NCI-H187 (cell line): ENCODE results near the gene ACBD4.

Source experiments
- DNase-seq, 2 experiments: peaks; one replicate each; lab custom pipeline; 2025; lab: John Stamatoyannopoulos, UW

Gene ACBD4

GRCh38 chr17:45136846-45137560 lies 1.5 kb downstream of the ACBD4 start:
- DNase-seq = no peak

DNA sequence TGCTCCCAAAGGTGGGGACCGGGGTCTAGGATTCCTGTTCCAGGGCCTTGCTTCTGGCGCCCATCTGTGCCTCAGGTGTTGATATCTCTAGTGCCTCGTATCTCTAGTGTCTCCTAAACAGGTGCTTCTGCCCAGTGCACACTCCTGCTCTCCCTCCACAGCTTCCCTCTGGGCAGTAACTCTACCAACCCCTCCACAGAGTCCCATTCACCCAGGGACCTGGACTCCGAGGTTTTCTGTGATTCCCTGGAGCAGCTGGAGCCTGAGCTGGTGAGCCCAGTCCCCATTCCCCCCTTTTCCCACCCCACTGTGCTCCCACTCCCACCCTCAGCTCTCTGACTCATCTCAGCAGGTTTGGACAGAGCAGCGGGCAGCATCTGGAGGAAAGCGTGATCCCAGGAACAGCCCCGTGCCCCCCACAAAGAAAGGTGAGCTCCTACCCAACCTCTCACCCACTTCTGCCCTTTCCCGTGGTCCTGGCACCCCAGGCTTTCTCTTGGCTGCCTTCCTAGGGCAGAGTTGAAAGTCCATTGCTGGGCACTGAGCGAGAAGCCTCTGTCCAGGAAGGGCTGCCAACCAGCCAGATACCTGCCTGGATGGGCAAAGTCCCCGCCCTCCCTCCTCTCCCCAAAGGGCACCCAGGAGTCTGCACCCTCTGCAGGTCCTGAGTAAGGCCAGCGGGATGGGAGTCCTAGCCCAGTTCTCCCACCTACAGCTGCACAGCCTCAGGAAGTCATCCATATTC lies 2.2 kb downstream of the ACBD4 start:
- DNase-seq = no peak

DNA sequence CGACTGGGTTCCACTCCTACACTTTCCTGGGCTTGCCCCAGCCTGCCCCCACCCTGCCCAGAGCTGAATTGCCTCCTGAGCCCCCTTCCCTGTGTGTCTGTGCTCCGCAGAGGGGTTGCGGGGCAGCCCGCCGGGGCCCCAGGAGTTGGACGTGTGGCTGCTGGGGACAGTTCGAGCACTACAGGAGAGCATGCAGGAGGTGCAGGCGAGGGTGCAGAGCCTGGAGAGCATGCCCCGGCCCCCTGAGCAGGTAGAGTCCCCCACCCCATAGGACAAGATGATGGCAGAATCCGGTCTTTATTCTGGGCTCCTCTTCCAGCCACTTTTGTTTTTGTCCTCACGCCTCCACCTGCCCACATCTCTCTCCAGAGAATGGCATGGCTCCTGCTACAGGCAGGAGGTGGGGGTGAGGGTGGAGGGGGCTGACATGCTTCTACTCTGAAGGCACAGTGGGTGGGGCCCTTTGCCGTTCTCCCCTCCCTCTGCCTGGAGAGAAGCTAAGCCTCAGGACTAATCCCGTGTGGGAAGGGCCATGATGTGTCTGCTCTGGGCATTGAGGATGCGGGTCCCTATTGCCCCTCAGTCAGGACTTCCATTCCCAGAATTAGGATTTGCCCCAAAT lies 3.5 kb downstream of the ACBD4 start:
- DNase-seq = no peak

DNA sequence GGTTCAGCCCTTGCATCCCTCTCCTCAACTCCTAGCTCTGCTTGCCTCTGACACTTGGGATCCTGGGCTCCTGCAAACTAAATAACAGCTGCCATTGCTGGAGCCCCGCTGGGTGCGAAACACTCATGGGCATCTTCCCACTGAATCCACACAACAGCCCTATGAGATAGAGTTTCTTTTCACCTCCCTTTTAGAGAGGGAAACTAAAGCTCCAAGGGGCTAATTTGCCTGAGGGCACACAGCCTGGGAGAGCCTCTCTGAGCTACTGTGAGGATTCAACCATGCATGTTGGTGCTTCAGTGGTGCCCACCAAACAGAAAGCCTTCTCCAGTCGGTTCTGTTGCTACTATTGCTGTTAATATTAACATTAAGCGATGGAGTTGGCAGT lies 4.0 kb downstream of the ACBD4 start:
- DNase-seq = no peak

DNA sequence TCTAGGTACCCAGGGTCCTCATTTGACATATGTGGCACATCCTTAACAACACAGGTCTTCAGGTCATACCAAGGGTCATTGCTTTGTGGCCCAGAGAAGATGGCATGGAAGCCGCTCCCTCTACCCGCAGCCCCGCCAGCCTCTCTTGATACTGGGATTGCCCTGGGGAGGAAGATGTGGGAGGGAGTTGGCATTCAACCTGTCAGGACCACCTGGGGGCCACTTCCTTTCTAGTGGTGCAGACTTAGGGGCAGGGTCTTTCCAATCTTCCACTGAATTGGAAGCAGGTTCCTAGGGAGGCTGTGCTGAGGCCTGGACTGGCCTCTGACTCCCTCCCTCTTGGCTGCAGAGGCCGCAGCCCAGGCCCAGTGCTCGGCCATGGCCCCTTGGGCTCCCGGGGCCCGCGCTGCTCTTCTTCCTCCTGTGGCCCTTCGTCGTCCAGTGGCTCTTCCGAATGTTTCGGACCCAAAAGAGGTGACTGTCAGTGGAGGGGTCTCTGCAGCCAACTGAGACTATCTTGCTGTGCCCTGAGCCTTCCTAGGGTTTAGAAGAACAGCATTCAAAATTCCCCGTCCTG lies 7.7 kb downstream of the ACBD4 start:
- DNase-seq = no peak

- no peak for DNase-seq
Measured at GRCh38 chr17:45143767-45144198, 8.3 kb downstream of the ACBD4 start.

DNA sequence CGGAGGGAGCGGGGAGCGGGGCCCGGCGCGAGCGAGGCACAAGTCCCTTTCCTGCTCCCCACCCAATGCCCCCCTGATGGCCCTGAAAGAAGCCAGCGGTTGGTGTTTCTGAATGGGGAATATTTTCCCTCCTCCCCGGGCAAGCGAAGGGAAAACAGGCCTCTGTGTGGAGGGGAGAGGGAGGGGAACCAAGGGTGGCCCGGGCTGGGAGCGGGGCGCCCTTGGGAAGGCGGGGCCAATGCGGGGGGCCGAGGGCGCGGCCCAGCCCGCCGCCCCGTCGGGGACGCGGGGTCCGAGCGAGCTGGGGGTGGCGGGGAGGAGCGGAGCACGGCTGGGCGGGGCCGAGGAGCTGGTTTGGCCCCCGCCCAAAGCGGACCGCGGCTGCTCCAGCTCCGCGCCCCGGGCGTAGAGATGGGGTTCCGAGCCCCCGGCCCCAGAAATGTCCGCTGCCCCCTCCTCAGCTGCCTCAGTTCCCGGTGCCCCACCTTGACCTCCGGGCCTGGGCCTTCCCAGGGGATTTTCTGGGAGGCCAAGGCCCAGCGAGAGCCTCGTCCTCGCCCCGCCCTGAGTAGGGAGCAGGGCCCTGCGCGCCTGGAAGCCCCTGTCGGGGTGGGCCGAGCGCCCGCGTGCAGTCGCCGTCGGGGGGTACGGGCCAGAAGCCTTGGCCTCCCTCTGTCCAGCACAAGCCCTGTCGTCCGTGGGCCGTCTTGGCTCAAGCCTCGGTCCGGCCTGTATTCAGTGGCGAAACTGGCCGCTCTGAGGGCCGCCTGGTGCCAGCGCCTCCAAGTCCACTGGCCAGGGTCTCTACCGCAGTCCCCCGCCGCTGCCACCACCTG lies 8.9 kb downstream of the ACBD4 start:
- no peak for DNase-seq

GRCh38 chr17:45145035-45145389 lies 9.5 kb downstream of the ACBD4 start:
- DNase-seq = no peak

- no peak for DNase-seq
Measured at GRCh38 chr17:45146166-45146565, 10.7 kb downstream of the ACBD4 start.

DNA sequence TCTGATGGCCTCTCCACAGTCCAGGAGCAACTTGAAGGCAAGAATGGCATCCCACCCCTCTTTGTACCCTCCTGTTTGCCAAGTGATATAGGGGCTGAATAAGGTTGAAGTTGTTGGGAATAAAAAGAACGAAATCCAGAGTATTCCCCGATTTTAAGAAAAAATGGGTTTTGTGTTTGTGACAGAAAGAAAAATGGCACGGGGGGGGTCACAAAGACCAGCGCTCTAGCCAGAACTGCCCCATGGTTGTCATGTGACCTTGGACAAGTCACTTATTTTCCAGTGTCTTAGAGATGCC lies 11.1 kb downstream of the ACBD4 start:
- DNase-seq = no peak

- DNase-seq = peak; percentile 48 to 68
Measured at GRCh38 chr17:45146890-45147580, 11.5 kb downstream of the ACBD4 start.

- DNase-seq = peak; percentile 63 to 98
Measured at GRCh38 chr17:45147581-45148182, 12.2 kb downstream of the ACBD4 start.

GRCh38 chr17:45148183-45149036 lies 12.9 kb downstream of the ACBD4 start, which contains the start of gene HEXIM1:
HEXIM1 (plus strand) TSS chr17:45148475; CDS start chr17:45149191, 716 bp downstream.
- DNase-seq = peak; percentile 98 to 99

DNA sequence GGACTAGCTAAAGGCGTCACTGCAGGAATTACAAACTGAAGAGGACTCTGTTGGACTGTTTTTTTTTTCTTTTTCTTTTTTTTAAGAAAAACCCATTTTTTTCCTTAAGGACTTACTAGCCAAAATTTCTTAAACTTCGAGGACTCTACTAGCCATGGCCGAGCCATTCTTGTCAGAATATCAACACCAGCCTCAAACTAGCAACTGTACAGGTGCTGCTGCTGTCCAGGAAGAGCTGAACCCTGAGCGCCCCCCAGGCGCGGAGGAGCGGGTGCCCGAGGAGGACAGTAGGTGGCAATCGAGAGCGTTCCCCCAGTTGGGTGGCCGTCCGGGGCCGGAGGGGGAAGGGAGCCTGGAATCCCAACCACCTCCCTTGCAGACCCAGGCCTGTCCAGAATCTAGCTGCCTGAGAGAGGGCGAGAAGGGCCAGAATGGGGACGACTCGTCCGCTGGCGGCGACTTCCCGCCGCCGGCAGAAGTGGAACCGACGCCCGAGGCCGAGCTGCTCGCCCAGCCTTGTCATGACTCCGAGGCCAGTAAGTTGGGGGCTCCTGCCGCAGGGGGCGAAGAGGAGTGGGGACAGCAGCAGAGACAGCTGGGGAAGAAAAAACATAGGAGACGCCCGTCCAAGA lies 13.7 kb downstream of the ACBD4 start:
- DNase-seq = peak in 1 of 2 experiments; percentile 63

DNA sequence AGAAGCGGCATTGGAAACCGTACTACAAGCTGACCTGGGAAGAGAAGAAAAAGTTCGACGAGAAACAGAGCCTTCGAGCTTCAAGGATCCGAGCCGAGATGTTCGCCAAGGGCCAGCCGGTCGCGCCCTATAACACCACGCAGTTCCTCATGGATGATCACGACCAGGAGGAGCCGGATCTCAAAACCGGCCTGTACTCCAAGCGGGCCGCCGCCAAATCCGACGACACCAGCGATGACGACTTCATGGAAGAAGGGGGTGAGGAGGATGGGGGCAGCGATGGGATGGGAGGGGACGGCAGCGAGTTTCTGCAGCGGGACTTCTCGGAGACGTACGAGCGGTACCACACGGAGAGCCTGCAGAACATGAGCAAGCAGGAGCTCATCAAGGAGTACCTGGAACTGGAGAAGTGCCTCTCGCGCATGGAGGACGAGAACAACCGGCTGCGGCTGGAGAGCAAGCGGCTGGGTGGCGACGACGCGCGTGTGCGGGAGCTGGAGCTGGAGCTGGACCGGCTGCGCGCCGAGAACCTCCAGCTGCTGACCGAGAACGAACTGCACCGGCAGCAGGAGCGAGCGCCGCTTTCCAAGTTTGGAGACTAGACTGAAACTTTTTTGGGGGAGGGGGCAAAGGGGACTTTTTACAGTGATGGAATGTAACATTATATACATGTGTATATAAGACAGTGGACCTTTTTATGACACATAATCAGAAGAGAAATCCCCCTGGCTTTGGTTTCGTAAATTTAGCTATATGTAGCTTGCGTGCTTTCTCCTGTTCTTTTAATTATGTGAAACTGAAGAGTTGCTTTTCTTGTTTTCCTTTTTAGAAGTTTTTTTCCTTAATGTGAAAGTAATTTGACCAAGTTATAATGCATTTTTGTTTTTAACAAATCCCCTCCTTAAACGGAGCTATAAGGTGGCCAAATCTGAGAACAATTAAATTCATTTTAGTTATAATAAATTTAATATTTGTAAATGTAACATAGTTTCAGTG lies 14.5 kb downstream of the ACBD4 start:
- no peak for DNase-seq

- no peak for DNase-seq
Measured at GRCh38 chr17:45150911-45151809, 15.7 kb downstream of the ACBD4 start.

- DNase-seq = no peak
Measured at GRCh38 chr17:45155029-45155428, 19.5 kb downstream of the ACBD4 start.
